ENCODE results near the gene L3MBTL4. TPM values are rescaled to one million over a fixed set of nuclear protein-coding genes. Genes with fewer than 3 reads are reported as not detected.

Gene L3MBTL4
- total and polyA plus RNA-seq, 2 donors: 3.4 to 4.3 TPM

DNA sequence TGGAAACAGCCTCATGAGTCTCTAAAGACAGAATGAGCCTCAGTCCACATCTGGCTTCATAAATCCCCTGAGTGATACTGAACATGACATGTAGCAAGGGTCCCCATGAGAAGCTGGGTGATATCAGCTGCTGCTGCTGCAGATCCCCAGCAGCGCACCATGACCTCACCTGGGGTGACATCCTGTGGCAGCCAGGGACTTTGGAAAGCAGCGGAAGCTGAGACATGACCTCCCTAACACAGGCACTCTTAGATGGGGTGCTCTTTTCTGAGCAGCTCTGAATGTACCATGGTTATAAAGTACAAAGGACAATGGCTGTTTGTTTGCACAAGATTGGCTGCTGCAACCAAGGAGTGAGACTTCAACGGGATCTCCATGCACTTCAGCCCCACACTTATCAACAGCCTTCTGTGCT is 444.7 kb downstream of the L3MBTL4 start:
- WGBS: 61% methylated on average over 3 of the region's 3 CpGs
- no peaks in the 10 kb centered on the region for H3K27me3 ChIP-seq (ENCODE audit: control insufficient read depth in 2 of 2, insufficient read depth in 1 of 2, low read length in 1 of 2)
- H3K36me3 ChIP-seq (ENCODE audit: control insufficient read depth in 2 of 2, insufficient read depth in 2 of 2, low read length in 1 of 2): no peaks in the 10 kb centered on the region
- H3K4me3 ChIP-seq (ENCODE audit: low read length in 2 of 2): no peak overlapping the region
- H3K9me3 ChIP-seq (ENCODE audit: control insufficient read depth in 2 of 2, insufficient read depth in 1 of 2, low read length in 1 of 2): no peaks in the 10 kb centered on the region
- peaks cover 0 to 19% of the 10 kb centered on the region in 2 donors for H3K4me1 ChIP-seq (ENCODE audit: control insufficient read depth in 2 of 2, insufficient read depth in 2 of 2, low read length in 2 of 2)
- DNase-seq (ENCODE audit: low read depth in 6 of 9, low spot score in 9 of 9): no peak
- no peak overlapping the region for H3K27ac ChIP-seq (ENCODE audit: low read depth in 1 of 2, low read length in 1 of 2)

DNA sequence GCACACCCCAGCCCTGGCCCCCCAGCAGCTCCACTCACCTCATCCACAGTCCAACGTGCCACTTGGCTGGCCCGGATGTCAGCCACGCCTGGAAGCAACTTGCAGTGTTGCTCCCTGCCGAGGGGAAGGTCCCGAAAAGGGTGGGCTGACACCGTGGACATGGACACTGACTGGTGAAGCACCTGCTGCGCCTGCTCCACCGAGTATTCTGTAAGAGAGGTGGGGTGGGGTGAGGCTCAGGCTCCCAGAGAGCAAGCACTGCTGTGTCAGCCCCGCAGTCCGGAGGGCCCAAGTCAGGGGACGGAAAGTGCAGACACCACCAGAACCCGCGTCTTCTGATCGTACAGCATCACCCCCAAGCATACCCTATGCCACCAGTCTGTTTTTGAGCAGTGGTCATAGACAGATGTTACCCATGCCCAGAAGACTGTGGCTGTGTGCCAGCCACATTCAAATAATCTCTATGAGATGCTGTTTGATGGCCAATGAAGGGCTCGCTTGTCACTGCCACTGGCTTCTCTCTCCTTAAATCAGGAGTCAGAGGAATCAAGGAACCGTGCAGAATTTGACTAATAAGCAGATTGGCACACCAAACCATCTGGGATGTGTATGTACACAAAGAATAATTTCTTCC is 445.2 kb downstream of the L3MBTL4 start:
- no peaks in the 10 kb centered on the region for H3K36me3 ChIP-seq (ENCODE audit: control insufficient read depth in 2 of 2, insufficient read depth in 2 of 2, low read length in 1 of 2)
- no peaks in the 10 kb centered on the region for H3K27me3 ChIP-seq (ENCODE audit: control insufficient read depth in 2 of 2, insufficient read depth in 1 of 2, low read length in 1 of 2)
- peaks cover 0 to 19% of the 10 kb centered on the region in 2 donors for H3K4me1 ChIP-seq (ENCODE audit: control insufficient read depth in 2 of 2, insufficient read depth in 2 of 2, low read length in 2 of 2)
- no peak overlapping the region for H3K4me3 ChIP-seq (ENCODE audit: low read length in 2 of 2)
- 96% methylated on average over 16 of the region's 16 CpGs for WGBS
- H3K27ac ChIP-seq (ENCODE audit: low read depth in 1 of 2, low read length in 1 of 2): no peak overlapping the region
- DNase-seq (ENCODE audit: low read depth in 6 of 9, low spot score in 9 of 9): no peak
- H3K9me3 ChIP-seq (ENCODE audit: control insufficient read depth in 2 of 2, insufficient read depth in 1 of 2, low read length in 1 of 2): no peaks in the 10 kb centered on the region

- no peaks in the 10 kb centered on the region for H3K36me3 ChIP-seq (ENCODE audit: control insufficient read depth in 2 of 2, insufficient read depth in 2 of 2, low read length in 1 of 2)
- no peak overlapping the region for H3K4me3 ChIP-seq (ENCODE audit: low read length in 2 of 2)
- H3K9me3 ChIP-seq (ENCODE audit: control insufficient read depth in 2 of 2, insufficient read depth in 1 of 2, low read length in 1 of 2): no peaks in the 10 kb centered on the region
- no peak for DNase-seq (ENCODE audit: low read depth in 6 of 9, low spot score in 9 of 9)
- no peak overlapping the region for H3K27ac ChIP-seq (ENCODE audit: low read depth in 1 of 2, low read length in 1 of 2)
- WGBS: 96% methylated on average over 8 of the region's 8 CpGs
- H3K27me3 ChIP-seq (ENCODE audit: control insufficient read depth in 2 of 2, insufficient read depth in 1 of 2, low read length in 1 of 2): no peaks in the 10 kb centered on the region
- peaks cover 0 to 19% of the 10 kb centered on the region in 2 donors for H3K4me1 ChIP-seq (ENCODE audit: control insufficient read depth in 2 of 2, insufficient read depth in 2 of 2, low read length in 2 of 2)
These were observed 447.0 kb downstream of the L3MBTL4 start for GRCh38 chr18:5967666-5968065.

DNA sequence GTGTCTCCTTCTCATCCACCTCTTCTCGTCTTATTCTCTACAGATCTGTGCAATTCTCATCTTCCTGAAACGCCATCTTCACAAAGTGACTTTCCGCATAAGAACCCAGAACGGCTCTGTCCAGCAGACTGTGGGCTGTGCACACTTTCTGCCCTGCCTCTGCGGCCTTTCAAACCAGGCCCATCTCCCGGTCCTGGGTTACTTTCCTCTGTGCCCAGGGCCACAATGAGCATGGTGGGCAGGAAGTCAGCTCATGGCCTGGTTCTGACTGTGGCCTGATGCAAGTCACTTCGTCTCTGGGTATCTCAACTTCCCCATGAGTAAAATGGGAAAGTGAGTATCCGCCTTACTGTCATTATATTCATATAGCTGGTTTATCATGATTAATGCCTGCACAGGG is 447.7 kb downstream of the L3MBTL4 start:
- no peaks in the 10 kb centered on the region for H3K36me3 ChIP-seq (ENCODE audit: control insufficient read depth in 2 of 2, insufficient read depth in 2 of 2, low read length in 1 of 2)
- H3K9me3 ChIP-seq (ENCODE audit: control insufficient read depth in 2 of 2, insufficient read depth in 1 of 2, low read length in 1 of 2): no peaks in the 10 kb centered on the region
- H3K4me3 ChIP-seq (ENCODE audit: low read length in 2 of 2): no peak overlapping the region
- H3K4me1 ChIP-seq (ENCODE audit: control insufficient read depth in 2 of 2, insufficient read depth in 2 of 2, low read length in 2 of 2): peaks cover 0 to 19% of the 10 kb centered on the region in 2 donors
- peaks cover 0 to 2% of the 10 kb centered on the region in 2 donors for H3K27me3 ChIP-seq (ENCODE audit: control insufficient read depth in 2 of 2, insufficient read depth in 1 of 2, low read length in 1 of 2)
- no peak overlapping the region for H3K27ac ChIP-seq (ENCODE audit: low read depth in 1 of 2, low read length in 1 of 2)
- DNase-seq (ENCODE audit: low read depth in 6 of 9, low spot score in 9 of 9): no peak
- 94% methylated on average over 8 of the region's 8 CpGs for WGBS

- Histone ChIP-seq H3K4me1 (ENCODE audit: control insufficient read depth in 2 of 2, insufficient read depth in 2 of 2, low read length in 2 of 2) (peaks cover 0 to 19% of the 10 kb centered on the region in 2 donors), H3K27me3 (ENCODE audit: control insufficient read depth in 2 of 2, insufficient read depth in 1 of 2, low read length in 1 of 2) (peaks cover 0 to 2% of the 10 kb centered on the region in 2 donors), H3K36me3 (ENCODE audit: control insufficient read depth in 2 of 2, insufficient read depth in 2 of 2, low read length in 1 of 2) (no peaks in the 10 kb centered on the region), H3K4me3 (ENCODE audit: low read length in 2 of 2) (no peak overlapping the region), H3K27ac (ENCODE audit: low read depth in 1 of 2, low read length in 1 of 2) (no peak overlapping the region), H3K9me3 (ENCODE audit: control insufficient read depth in 2 of 2, insufficient read depth in 1 of 2, low read length in 1 of 2) (no peaks in the 10 kb centered on the region)
- DNase-seq (ENCODE audit: low read depth in 6 of 9, low spot score in 9 of 9): no peak
- 92% methylated on average over 4 of the region's 4 CpGs for WGBS
These were observed 448.2 kb downstream of the L3MBTL4 start for GRCh38 chr18:5966514-5966913.

- peak in 4 of 9 donors; percentile 2 to 35 (median 6) for DNase-seq (ENCODE audit: low read depth in 6 of 9, low spot score in 9 of 9)
- WGBS: 15% methylated on average over 2 of the region's 2 CpGs
- H3K4me1 ChIP-seq (ENCODE audit: control insufficient read depth in 2 of 2, insufficient read depth in 2 of 2, low read length in 2 of 2): peaks cover 0 to 17% of the 10 kb centered on the region in 2 donors
- H3K27me3 ChIP-seq (ENCODE audit: control insufficient read depth in 2 of 2, insufficient read depth in 1 of 2, low read length in 1 of 2): peaks cover 0 to 2% of the 10 kb centered on the region in 2 donors
- no peak overlapping the region for H3K4me3 ChIP-seq (ENCODE audit: low read length in 2 of 2)
- H3K27ac ChIP-seq (ENCODE audit: low read depth in 1 of 2, low read length in 1 of 2): no peak overlapping the region
- H3K36me3 ChIP-seq (ENCODE audit: control insufficient read depth in 2 of 2, insufficient read depth in 2 of 2, low read length in 1 of 2): no peaks in the 10 kb centered on the region
- no peaks in the 10 kb centered on the region for H3K9me3 ChIP-seq (ENCODE audit: control insufficient read depth in 2 of 2, insufficient read depth in 1 of 2, low read length in 1 of 2)
These were observed 449.7 kb downstream of the L3MBTL4 start for GRCh38 chr18:5964996-5965395.

GRCh38 chr18:5964596-5964995 is 450.1 kb downstream of the L3MBTL4 start:
- DNase-seq (ENCODE audit: low read depth in 6 of 9, low spot score in 9 of 9): no peak
- Histone ChIP-seq H3K4me3 (ENCODE audit: low read length in 2 of 2) (no peak overlapping the region), H3K27ac (ENCODE audit: low read depth in 1 of 2, low read length in 1 of 2) (no peak overlapping the region), H3K27me3 (ENCODE audit: control insufficient read depth in 2 of 2, insufficient read depth in 1 of 2, low read length in 1 of 2) (peaks cover 0 to 2% of the 10 kb centered on the region in 2 donors), H3K9me3 (ENCODE audit: control insufficient read depth in 2 of 2, insufficient read depth in 1 of 2, low read length in 1 of 2) (no peaks in the 10 kb centered on the region), H3K4me1 (ENCODE audit: control insufficient read depth in 2 of 2, insufficient read depth in 2 of 2, low read length in 2 of 2) (peaks cover 0 to 13% of the 10 kb centered on the region in 2 donors), H3K36me3 (ENCODE audit: control insufficient read depth in 2 of 2, insufficient read depth in 2 of 2, low read length in 1 of 2) (no peaks in the 10 kb centered on the region)
- WGBS: 83% methylated on average over 5 of the region's 5 CpGs

DNA sequence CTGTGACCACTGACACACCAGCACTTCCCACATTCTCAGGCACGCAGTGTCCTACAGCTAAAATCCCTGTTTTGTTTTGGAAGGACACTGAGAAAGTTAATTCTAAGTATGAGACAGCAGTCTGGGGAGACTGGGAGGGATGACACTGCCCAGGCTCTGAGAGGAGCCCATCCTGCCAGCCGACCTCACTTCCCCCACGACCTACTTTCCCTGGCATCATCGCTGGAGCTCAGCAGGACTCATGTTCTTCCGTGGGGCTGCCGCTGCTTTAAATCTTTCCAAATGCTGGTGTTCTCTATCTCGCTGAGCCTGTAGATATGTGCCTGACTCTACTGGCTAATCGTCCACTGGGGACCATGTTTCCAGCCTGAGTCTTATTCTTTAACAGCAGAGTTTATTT is 450.6 kb downstream of the L3MBTL4 start:
- peaks cover 0 to 9% of the 10 kb centered on the region in 2 donors for H3K4me1 ChIP-seq (ENCODE audit: control insufficient read depth in 2 of 2, insufficient read depth in 2 of 2, low read length in 2 of 2)
- H3K27me3 ChIP-seq (ENCODE audit: control insufficient read depth in 2 of 2, insufficient read depth in 1 of 2, low read length in 1 of 2): peaks cover 0 to 2% of the 10 kb centered on the region in 2 donors
- H3K9me3 ChIP-seq (ENCODE audit: control insufficient read depth in 2 of 2, insufficient read depth in 1 of 2, low read length in 1 of 2): no peaks in the 10 kb centered on the region
- H3K27ac ChIP-seq (ENCODE audit: low read depth in 1 of 2, low read length in 1 of 2): no peak overlapping the region
- no peak for DNase-seq (ENCODE audit: low read depth in 6 of 9, low spot score in 9 of 9)
- H3K4me3 ChIP-seq (ENCODE audit: low read length in 2 of 2): no peak overlapping the region
- 94% methylated on average over 8 of the region's 8 CpGs for WGBS
- no peaks in the 10 kb centered on the region for H3K36me3 ChIP-seq (ENCODE audit: control insufficient read depth in 2 of 2, insufficient read depth in 2 of 2, low read length in 1 of 2)

DNA sequence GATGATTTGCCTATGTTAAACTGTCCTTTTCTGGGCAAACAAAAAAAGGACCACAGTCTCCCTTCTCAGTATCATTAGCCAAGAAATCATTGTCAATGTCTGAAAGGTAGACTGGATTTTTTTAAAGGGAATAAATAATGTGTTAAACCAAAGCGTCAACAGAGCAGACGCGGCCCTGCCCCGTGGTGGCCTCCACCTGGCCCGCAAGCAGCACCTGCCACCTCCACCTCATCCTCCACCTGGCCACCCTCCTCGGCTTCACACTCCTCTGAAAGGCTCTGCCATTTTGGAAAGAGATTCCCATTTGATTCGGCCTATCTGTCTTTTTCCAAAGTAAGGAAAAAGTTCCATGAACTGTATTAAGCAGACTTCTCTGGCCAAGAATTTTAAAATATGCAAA is 451.4 kb downstream of the L3MBTL4 start:
- H3K9me3 ChIP-seq (ENCODE audit: control insufficient read depth in 2 of 2, insufficient read depth in 1 of 2, low read length in 1 of 2): no peaks in the 10 kb centered on the region
- DNase-seq (ENCODE audit: low read depth in 6 of 9, low spot score in 9 of 9): no peak

More for the DNA sequence above, 451.4 kb downstream of the L3MBTL4 start:
- H3K36me3 ChIP-seq (ENCODE audit: control insufficient read depth in 2 of 2, insufficient read depth in 2 of 2, low read length in 1 of 2): no peaks in the 10 kb centered on the region
- H3K27ac ChIP-seq (ENCODE audit: low read depth in 1 of 2, low read length in 1 of 2): no peak overlapping the region
- no peak overlapping the region for H3K4me3 ChIP-seq (ENCODE audit: low read length in 2 of 2)
- H3K27me3 ChIP-seq (ENCODE audit: control insufficient read depth in 2 of 2, insufficient read depth in 1 of 2, low read length in 1 of 2): peaks cover 0 to 2% of the 10 kb centered on the region in 2 donors
- peaks cover 0 to 9% of the 10 kb centered on the region in 2 donors for H3K4me1 ChIP-seq (ENCODE audit: control insufficient read depth in 2 of 2, insufficient read depth in 2 of 2, low read length in 2 of 2)
- WGBS: 96% methylated on average over 7 of the region's 7 CpGs
